H1 (cell line): ENCODE data around the gene GPD1L. TPM values are rescaled to one million over a fixed set of nuclear protein-coding genes. Genes with fewer than 3 reads are reported as not detected.

ENCODE experiments used
- CHD7 ChIP-seq: fragments of 300-600 bp; sonication (generic); IDR thresholded peaks from 2 replicates; pipeline ENCODE4 v1.7.1; 2012; ENCODE audit warnings: low read length, moderate library complexity, mild to moderate bottlenecking, inconsistent platforms; ENCODE audit not compliant: insufficient replicate concordance
- EP300 ChIP-seq, 2 experiments: IDR thresholded peaks; 1 replicate in 1 of 2; 2 replicates in 1 of 2; pipeline ENCODE4 v1.6.1; 2011 to 2012; ENCODE audit warnings: low read depth in 2 of 2, low read length in 2 of 2, mild to moderate bottlenecking in 2 of 2, borderline replicate concordance in 1 of 2, inconsistent platforms in 1 of 2, moderate library complexity in 1 of 2
- HDAC2 ChIP-seq, 2 experiments: fragments of 300-600 bp in 1 of 2; sonication (generic) in 1 of 2; IDR thresholded peaks; 2 replicates each; pipeline ENCODE4 v1.6.1; 2011 to 2012; ENCODE audit warnings: low read depth in 2 of 2, low read length in 2 of 2, mild to moderate bottlenecking in 2 of 2, moderate library complexity in 2 of 2, borderline replicate concordance in 1 of 2, inconsistent platforms in 1 of 2
- KDM1A ChIP-seq: fragments of 200-600, 300-600 bp; sonication (generic); IDR thresholded peaks from 2 replicates; pipeline ENCODE4 v1.7.1; 2016; ENCODE audit warnings: mild to moderate bottlenecking, low read length, borderline replicate concordance
- RFX5 ChIP-seq: IDR thresholded peaks from 2 replicates; pipeline ENCODE4 v1.6.1; 2011; ENCODE audit warnings: low read depth, low read length, improper control_type of control experiment, borderline replicate concordance
- YY1 ChIP-seq: IDR thresholded peaks from 2 replicates; pipeline ENCODE4 v1.6.1; 2011; ENCODE audit warnings: low read depth, mild to moderate bottlenecking, low read length
- ZNF274 ChIP-seq: IDR thresholded peaks from 2 replicates; pipeline ENCODE4 v1.7.0; 2012; ENCODE audit warnings: low read length, borderline replicate concordance; ENCODE audit errors: extremely low read depth
- polyA plus RNA-seq, 7 experiments: library from polyadenylated mRNA; depleted of rRNA in 3 of 7; stranded (reverse) in 5 of 7; unstranded in 2 of 7; fragments of >200 nt in 5 of 7; fragments of 200-250 nt in 2 of 7; gene quantifications; 1 replicate in 5 of 7; 2 replicates in 1 of 7; 4 replicates in 1 of 7; pipeline versions ENCODE4 v1.2.1 to v1.2.3, GENCODE V29; 2011 to 2013; ENCODE audit warnings: missing spikeins in 2 of 7, mixed read lengths in 2 of 7
- total RNA-seq: library from RNA; stranded (reverse); fragmentation: NEBNext Ultra II Directional; extraction: Animal tissue kit (Norgen Biotek cat#: 25700); gene quantifications from 2 replicates; pipeline ENCODE4 v1.2.1, GENCODE V29; 2021

Gene GPD1L
- total and polyA plus RNA-seq, 2 of the 8 experiments (the other 6 are each of a cell fraction or from before 2014, with no cell fraction given): 2.4 to 8.4 TPM

- TF ChIP-seq CHD7 (no peak), YY1 (no peak), KDM1A (no peak), HDAC2 (IDR thresholded peaks at IDR 0.05; ENCODE audit: borderline replicate concordance in 1 of 2, low read depth in 2 of 2, low read length in 2 of 2) (no peak), EP300 (IDR thresholded peaks at IDR 0.05; ENCODE audit: borderline replicate concordance in 1 of 2, low read depth in 2 of 2, low read length in 2 of 2) (no peak), ZNF274 (no peak), RFX5 (no peak)
- TF ChIP-seq, all 59 proteins: peak for 0
These were observed 10.9 kb downstream of the GPD1L start (continued) for GRCh38 chr3:32117320-32117719.
